OCI-LY3 (cell line): ENCODE results near the gene PDGFRA.

ENCODE experiments used
- H2AFZ ChIP-seq: fragments of 200-600, 300-600 bp; shearing (Covaris generic); 2 replicates; pipeline ENCODE4 v1.6.0; 2014; ENCODE audit warnings: antibody characterized with exemption, low read depth, low read length
- H3K27ac ChIP-seq: fragments of 200-600, 300-600 bp; sonication (generic); 2 replicates; pipeline ENCODE4 v1.5.1; 2014; ENCODE audit warnings: mild to moderate bottlenecking, low read length, moderate library complexity, mixed read lengths
- H3K27me3 ChIP-seq: fragments of 200-600, 300-600 bp; sonication (generic); 2 replicates; pipeline ENCODE4 v1.6.1; 2014; ENCODE audit warnings: low read depth, low read length, mixed read lengths
- H3K36me3 ChIP-seq: fragments of 200-600, 300-600 bp; sonication (generic); replicated peaks from 2 replicates; pipeline ENCODE3; 2014; ENCODE audit warnings: low read depth, low read length, mixed read lengths
- H3K4me1 ChIP-seq: fragments of 300-600, 200-600 bp; sonication (generic); 2 replicates; pipeline ENCODE4 v1.6.1; 2014; ENCODE audit warnings: low read length, mixed read lengths
- H3K4me2 ChIP-seq: fragments of 200-600, 300-600 bp; sonication (generic); 2 replicates; pipeline ENCODE4 v1.6.1; 2014; ENCODE audit warnings: low read length, mixed read lengths
- H3K4me3 ChIP-seq: fragments of 300-600, 200-600 bp; sonication (generic); 2 replicates; pipeline ENCODE4 v1.5.1; 2014; ENCODE audit warnings: antibody characterized with exemption, mild to moderate bottlenecking, low read length, moderate library complexity
- H3K79me2 ChIP-seq: fragments of 300-600, 200-600 bp; shearing (Covaris generic); 2 replicates; pipeline ENCODE4 v1.6.1; 2014; ENCODE audit warnings: mild to moderate bottlenecking, low read length, mixed read lengths
- H3K9ac ChIP-seq: fragments of 300-600, 200-600 bp; shearing (Covaris generic); 2 replicates; pipeline ENCODE4 v1.6.0; 2014; ENCODE audit warnings: mild to moderate bottlenecking, low read length, moderate library complexity
- H3K9me3 ChIP-seq: fragments of 200-600, 300-600 bp; shearing (Covaris generic); 2 replicates; pipeline ENCODE4 v1.6.1; 2014; ENCODE audit warnings: low read length, mixed read lengths; ENCODE audit not compliant: insufficient read depth
- H4K20me1 ChIP-seq: fragments of 200-600, 300-600 bp; sonication (generic); 2 replicates; pipeline ENCODE4 v1.6.1; 2016; ENCODE audit warnings: low read length, mixed read lengths; ENCODE audit not compliant: insufficient read depth
- EZH2phosphoT487 ChIP-seq: fragments of 200-600 bp; shearing (Covaris generic); IDR thresholded peaks from 2 replicates; pipeline ENCODE4 v1.6.1; 2018; ENCODE audit warnings: antibody characterized with exemption, mixed run types, low read depth
- TF ChIP-seq, protein P1 (sequence below): fragments of 200-600, 300-600 bp; sonication (generic); IDR thresholded peaks from 2 replicates; pipeline ENCODE4 v1.5.1; 2014; ENCODE audit warnings: antibody characterized with exemption, low read length, low read depth

Gene PDGFRA

DNA sequence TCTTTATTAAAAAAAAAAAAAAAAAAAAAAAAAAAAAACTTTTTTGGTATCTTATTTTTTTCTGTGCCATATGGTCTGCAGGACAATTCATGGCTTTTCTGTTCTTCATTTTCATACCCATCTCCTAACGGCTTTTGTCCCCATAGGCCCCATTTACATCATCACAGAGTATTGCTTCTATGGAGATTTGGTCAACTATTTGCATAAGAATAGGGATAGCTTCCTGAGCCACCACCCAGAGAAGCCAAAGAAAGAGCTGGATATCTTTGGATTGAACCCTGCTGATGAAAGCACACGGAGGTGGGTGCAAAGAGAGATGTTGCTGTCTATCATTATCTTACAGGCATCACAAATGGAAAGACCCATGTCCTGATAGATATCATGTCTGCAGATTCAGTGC is 49.1 kb downstream of the PDGFRA start:
- Histone ChIP-seq H3K27ac (no peak overlapping the region), H3K79me2 (no peaks in the 10 kb centered on the region), H3K9ac (no peak overlapping the region), H3K27me3 (no peaks in the 10 kb centered on the region), H3K9me3 (no peaks in the 10 kb centered on the region), H3K36me3 (no peaks in the 10 kb centered on the region), H3K4me2 (no peak overlapping the region), H2AFZ (no peak overlapping the region), H3K4me1 (peaks cover 46% of the 10 kb centered on the region), H4K20me1 (no peaks in the 10 kb centered on the region), H3K4me3 (no peak overlapping the region)
- no peak for TF ChIP-seq EZH2phosphoT487
- TF ChIP-seq, protein P1, sequence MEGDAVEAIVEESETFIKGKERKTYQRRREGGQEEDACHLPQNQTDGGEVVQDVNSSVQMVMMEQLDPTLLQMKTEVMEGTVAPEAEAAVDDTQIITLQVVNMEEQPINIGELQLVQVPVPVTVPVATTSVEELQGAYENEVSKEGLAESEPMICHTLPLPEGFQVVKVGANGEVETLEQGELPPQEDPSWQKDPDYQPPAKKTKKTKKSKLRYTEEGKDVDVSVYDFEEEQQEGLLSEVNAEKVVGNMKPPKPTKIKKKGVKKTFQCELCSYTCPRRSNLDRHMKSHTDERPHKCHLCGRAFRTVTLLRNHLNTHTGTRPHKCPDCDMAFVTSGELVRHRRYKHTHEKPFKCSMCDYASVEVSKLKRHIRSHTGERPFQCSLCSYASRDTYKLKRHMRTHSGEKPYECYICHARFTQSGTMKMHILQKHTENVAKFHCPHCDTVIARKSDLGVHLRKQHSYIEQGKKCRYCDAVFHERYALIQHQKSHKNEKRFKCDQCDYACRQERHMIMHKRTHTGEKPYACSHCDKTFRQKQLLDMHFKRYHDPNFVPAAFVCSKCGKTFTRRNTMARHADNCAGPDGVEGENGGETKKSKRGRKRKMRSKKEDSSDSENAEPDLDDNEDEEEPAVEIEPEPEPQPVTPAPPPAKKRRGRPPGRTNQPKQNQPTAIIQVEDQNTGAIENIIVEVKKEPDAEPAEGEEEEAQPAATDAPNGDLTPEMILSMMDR: no peak

DNA sequence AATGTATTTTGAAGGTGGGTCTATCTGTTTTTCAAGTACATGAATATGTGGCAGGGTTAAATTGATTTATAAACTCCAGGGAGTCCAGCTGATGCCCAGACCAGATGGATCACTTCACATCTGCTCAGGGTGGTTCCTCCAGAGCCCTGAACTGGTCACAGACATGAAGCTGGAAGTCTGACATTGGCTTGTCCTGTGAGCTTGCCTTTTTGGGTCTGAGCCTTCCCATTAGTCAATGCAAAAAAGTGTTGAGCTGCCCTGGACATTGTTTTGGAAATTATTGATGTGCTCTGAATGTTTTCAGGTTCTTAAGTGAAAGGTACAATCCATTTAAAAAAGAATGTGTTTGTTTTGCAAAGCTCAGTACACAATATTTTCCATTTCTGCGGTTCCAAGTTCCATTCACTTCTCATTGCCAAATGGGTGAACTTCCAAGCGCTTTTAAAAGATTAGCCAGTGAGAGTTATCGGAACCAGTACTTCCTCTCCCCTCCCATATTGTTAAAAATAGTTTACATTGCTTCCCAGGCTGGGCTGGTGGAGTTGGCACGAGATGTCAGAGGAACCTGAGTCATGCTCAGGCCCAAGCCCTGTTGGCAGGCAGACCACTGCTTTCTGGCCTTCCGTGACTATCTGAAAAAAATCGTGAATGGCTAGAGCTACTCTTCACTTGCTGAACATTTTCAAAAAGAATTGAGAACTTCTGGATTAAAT is 52.1 kb downstream of the PDGFRA start:
- H3K79me2 ChIP-seq: no peaks in the 10 kb centered on the region
- no peaks in the 10 kb centered on the region for H3K9me3 ChIP-seq
- H3K9ac ChIP-seq: no peak overlapping the region
- H3K27ac ChIP-seq: no peak overlapping the region
- TF ChIP-seq, protein P1: no peak
- no peak for TF ChIP-seq EZH2phosphoT487
- no peaks in the 10 kb centered on the region for H4K20me1 ChIP-seq
- no peaks in the 10 kb centered on the region for H3K36me3 ChIP-seq
- H3K27me3 ChIP-seq: no peaks in the 10 kb centered on the region
- no peak overlapping the region for H2AFZ ChIP-seq
- H3K4me3 ChIP-seq: no peak overlapping the region
- no peak overlapping the region for H3K4me2 ChIP-seq
- peaks cover 26% of the 10 kb centered on the region for H3K4me1 ChIP-seq

DNA sequence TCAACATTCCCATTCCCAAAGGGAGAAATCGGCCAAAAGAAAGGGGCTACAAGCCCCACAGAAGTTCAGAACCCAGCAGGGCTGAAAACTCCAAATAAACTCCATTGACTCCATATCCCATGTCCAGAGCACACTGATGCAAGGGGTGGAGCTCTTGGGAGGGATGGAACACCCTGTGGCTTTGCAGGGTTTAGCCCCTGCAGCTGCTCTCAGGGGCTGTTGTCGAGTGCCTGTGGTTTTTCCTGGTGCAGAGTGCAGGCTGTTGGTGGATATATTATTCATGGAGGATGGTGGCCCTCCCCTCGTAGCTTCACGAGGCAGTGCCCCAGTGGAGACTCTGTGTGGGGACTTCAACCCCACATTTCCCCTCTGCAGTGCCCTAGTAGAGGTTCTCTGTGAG is 53.7 kb downstream of the PDGFRA start:
- Histone ChIP-seq H3K9me3 (no peaks in the 10 kb centered on the region), H3K4me1 (peaks cover 10% of the 10 kb centered on the region), H3K4me3 (no peak overlapping the region), H2AFZ (no peak overlapping the region), H3K9ac (no peak overlapping the region), H3K79me2 (no peaks in the 10 kb centered on the region), H3K27me3 (no peaks in the 10 kb centered on the region), H3K36me3 (no peaks in the 10 kb centered on the region), H3K27ac (no peak overlapping the region), H4K20me1 (no peaks in the 10 kb centered on the region), H3K4me2 (no peak overlapping the region)
- TF ChIP-seq, protein P1: no peak
- TF ChIP-seq EZH2phosphoT487: no peak

DNA sequence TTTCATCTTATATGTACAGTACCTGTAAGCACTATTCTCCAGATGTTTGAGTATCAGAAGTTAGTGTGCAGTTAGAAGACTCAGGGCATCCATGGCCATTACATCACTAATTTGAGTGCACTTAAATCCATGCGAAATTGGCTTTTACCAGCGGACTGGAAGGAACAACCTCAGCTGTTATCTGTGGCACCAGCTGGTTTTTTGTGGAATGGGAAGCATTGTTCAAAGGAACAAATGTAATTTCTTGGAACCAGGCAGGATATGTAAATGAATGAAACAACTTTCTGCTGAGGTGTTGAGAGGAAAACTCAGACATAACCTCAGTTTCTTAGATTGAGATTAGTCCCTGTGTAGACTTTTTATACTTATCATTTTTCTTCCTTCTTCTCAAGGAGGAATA is 60.2 kb downstream of the PDGFRA start:
- no peaks in the 10 kb centered on the region for H3K79me2 ChIP-seq
- H3K27me3 ChIP-seq: no peaks in the 10 kb centered on the region
- no peak overlapping the region for H3K27ac ChIP-seq
- 0 out of 2 replicates have a peak, but pooled peaks cover 3% of the 10 kb centered on the region for H3K9me3 ChIP-seq
- H3K4me1 ChIP-seq: no peaks in the 10 kb centered on the region
- no peak overlapping the region for H3K4me3 ChIP-seq
- no peaks in the 10 kb centered on the region for H4K20me1 ChIP-seq
- no peak overlapping the region for H3K9ac ChIP-seq
- no peak overlapping the region for H2AFZ ChIP-seq
- no peak overlapping the region for H3K4me2 ChIP-seq
- TF ChIP-seq, protein P1: no peak
- TF ChIP-seq EZH2phosphoT487: no peak
- no peaks in the 10 kb centered on the region for H3K36me3 ChIP-seq
